HepG2 (cell line): ENCODE results near the gene UPF3A. TPM values are rescaled to one million over a fixed set of nuclear protein-coding genes. Genes with fewer than 3 reads are reported as not detected.
A peak's percentile ranks its signal among the peaks of the same experiment; 100 is the strongest.

Experiments
- FUBP1 ChIP-seq: sonication (generic); formaldehyde crosslinking; IDR thresholded peaks from 2 replicates; pipeline ENCODE4 v1.5.1; 2020; ENCODE audit warnings: missing genetic modification reagents, mild to moderate bottlenecking, borderline replicate concordance
- HDAC6 ChIP-seq: fragments of 200-600 bp; sonication (generic); IDR thresholded peaks from 2 replicates; pipeline ENCODE4 v1.7.0; 2017; ENCODE audit warnings: mild to moderate bottlenecking, antibody characterized with exemption, low read length, low read depth
- HOXA3 ChIP-seq: sonication (generic); formaldehyde crosslinking; IDR thresholded peaks from 2 replicates; pipeline ENCODE4 v1.5.0; 2020; ENCODE audit warnings: missing genetic modification reagents
- MTA3 ChIP-seq: sonication (generic); formaldehyde crosslinking; IDR thresholded peaks from 2 replicates; pipeline ENCODE4 v1.4.0; 2020; ENCODE audit warnings: missing genetic modification reagents
- PHF20 ChIP-seq: sonication (generic); formaldehyde crosslinking; IDR thresholded peaks from 2 replicates; pipeline ENCODE4 v1.5.0; 2020; ENCODE audit warnings: mild to moderate bottlenecking, missing genetic modification reagents
- PLSCR1 ChIP-seq: sonication (generic); formaldehyde crosslinking; IDR thresholded peaks from 2 replicates; pipeline ENCODE4 v1.5.0; 2020; ENCODE audit warnings: missing genetic modification reagents, mild to moderate bottlenecking, borderline replicate concordance
- RFX5 ChIP-seq: IDR thresholded peaks from 2 replicates; pipeline ENCODE4 v1.6.1; 2011; ENCODE audit warnings: low read depth, low read length, improper control_type of control experiment
- SALL1 ChIP-seq: sonication (generic); formaldehyde crosslinking; IDR thresholded peaks from 2 replicates; pipeline ENCODE4 v1.8.0; 2022; ENCODE audit warnings: mild to moderate bottlenecking, missing genetic modification reagents
- TCF12 ChIP-seq, 2 experiments: fragments of 450-650 bp in 1 of 2; sonication (generic) in 1 of 2; formaldehyde crosslinking in 1 of 2; IDR thresholded peaks; 2 replicates each; pipeline versions ENCODE4 v1.6.1 to v1.8.0; 2017 to 2022; ENCODE audit warnings: antibody characterized with exemption in 1 of 2, mild to moderate bottlenecking in 1 of 2, missing genetic modification reagents in 1 of 2, moderate library complexity in 1 of 2
- THYN1 ChIP-seq: sonication (generic); formaldehyde crosslinking; IDR thresholded peaks from 2 replicates; pipeline ENCODE4 v1.8.1; 2023; ENCODE audit warnings: low read depth, mild to moderate bottlenecking, moderate library complexity, missing genetic modification reagents, borderline replicate concordance
- ZNF264 ChIP-seq: sonication (generic); formaldehyde crosslinking; IDR thresholded peaks from 2 replicates; pipeline ENCODE4 v1.4.0; 2020; ENCODE audit warnings: missing genetic modification reagents
- ZNF792 ChIP-seq: IDR thresholded peaks from 2 replicates; pipeline ENCODE4 v1.6.1; 2016
- polyA plus RNA-seq, 8 experiments: library from polyadenylated mRNA; depleted of rRNA in 3 of 8; stranded (reverse) in 7 of 8; unstranded in 1 of 8; fragments of >200 nt; fragmentation: Illumina TruSeq in 4 of 8; extraction: Trizol in 4 of 8; gene quantifications; 2 replicates each; pipeline versions ENCODE4 v1.2.1 to v1.2.3, GENCODE V29; 2011 to 2016; ENCODE audit warnings: low read depth in 4 of 8, missing spikeins in 1 of 8, mixed read lengths in 1 of 8; ENCODE audit not compliant: insufficient read depth in 1 of 8
- total RNA-seq, 5 experiments: library from RNA; depleted of rRNA; stranded (reverse); fragments of >200 nt; fragmentation: Illumina TruSeq; extraction: Trizol; gene quantifications; 2 replicates each; pipeline ENCODE4 v1.2.3, GENCODE V29; 2016; ENCODE audit warnings: low read depth in 1 of 5
- TF ChIP-seq, protein P1 (sequence below): sonication (generic); formaldehyde crosslinking; conservative IDR thresholded peaks from 2 replicates; pipeline ENCODE4 v1.8.0; 2022; ENCODE audit warnings: low read depth, missing genetic modification reagents
- TF ChIP-seq, protein P2 (sequence below): sonication (generic); formaldehyde crosslinking; IDR thresholded peaks from 2 replicates; pipeline ENCODE4 v1.8.1; 2023; ENCODE audit warnings: mild to moderate bottlenecking, moderate library complexity, missing genetic modification reagents
- TF ChIP-seq, protein P3 (sequence below): sonication (generic); formaldehyde crosslinking; conservative IDR thresholded peaks from 2 replicates; pipeline ENCODE4 v1.8.0; 2022; ENCODE audit warnings: mild to moderate bottlenecking, moderate library complexity, missing genetic modification reagents
- TF ChIP-seq, protein P4 (sequence below): sonication (generic); formaldehyde crosslinking; IDR thresholded peaks from 2 replicates; pipeline ENCODE4 v1.8.0; 2022; ENCODE audit warnings: low read depth, missing genetic modification reagents
- TF ChIP-seq, protein P5 (sequence below): IDR thresholded peaks from 2 replicates; pipeline ENCODE4 v1.6.1; 2016; ENCODE audit warnings: low read depth, control low read depth
- TF ChIP-seq, protein P6 (sequence below): IDR thresholded peaks from 2 replicates; pipeline ENCODE4 v1.6.1; 2012; ENCODE audit warnings: inconsistent platforms

Gene UPF3A
- total and polyA plus RNA-seq, 2 of the 13 experiments (the other 11 are each of a cell fraction or from before 2014, with no cell fraction given) = 60.2 to 63.8 TPM

DNA sequence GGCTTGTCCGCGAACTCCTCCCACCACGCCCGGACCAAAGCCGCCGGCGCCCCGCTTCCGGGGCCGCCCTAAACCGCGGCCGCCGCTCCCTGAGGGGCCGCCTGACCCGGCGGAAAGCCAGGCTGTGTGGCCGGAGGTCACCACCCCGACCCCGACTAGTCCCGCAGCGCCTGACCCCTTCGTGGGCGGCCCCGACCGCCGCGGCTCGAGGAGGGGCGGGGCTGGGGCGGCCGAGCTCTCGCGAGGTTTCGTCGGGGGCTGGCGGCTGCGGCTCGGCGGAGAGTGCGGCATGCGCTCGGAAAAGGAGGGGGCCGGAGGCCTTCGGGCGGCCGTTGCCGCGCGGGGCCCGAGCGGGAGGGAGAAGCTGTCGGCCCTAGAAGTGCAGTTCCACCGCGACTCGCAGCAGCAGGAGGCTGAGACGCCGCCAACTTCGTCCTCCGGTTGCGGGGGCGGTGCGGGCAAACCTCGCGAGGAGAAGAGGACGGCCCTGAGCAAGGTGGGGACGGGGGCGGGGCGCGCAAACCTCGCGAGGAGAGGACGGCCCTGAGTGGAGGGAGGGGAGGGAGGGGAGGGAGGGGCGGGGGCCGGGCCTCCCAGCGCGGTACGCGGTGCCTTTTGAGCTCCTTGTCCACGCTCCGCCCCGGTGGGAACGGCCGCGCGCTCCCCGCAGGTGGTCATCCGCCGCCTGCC, at the start of gene UPF3A (continued):
- TF ChIP-seq, protein P1, sequence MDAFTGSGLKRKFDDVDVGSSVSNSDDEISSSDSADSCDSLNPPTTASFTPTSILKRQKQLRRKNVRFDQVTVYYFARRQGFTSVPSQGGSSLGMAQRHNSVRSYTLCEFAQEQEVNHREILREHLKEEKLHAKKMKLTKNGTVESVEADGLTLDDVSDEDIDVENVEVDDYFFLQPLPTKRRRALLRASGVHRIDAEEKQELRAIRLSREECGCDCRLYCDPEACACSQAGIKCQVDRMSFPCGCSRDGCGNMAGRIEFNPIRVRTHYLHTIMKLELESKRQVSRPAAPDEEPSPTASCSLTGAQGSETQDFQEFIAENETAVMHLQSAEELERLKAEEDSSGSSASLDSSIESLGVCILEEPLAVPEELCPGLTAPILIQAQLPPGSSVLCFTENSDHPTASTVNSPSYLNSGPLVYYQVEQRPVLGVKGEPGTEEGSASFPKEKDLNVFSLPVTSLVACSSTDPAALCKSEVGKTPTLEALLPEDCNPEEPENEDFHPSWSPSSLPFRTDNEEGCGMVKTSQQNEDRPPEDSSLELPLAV (CRISPR knock-in tag) = no peak
- TF ChIP-seq, protein P2, sequence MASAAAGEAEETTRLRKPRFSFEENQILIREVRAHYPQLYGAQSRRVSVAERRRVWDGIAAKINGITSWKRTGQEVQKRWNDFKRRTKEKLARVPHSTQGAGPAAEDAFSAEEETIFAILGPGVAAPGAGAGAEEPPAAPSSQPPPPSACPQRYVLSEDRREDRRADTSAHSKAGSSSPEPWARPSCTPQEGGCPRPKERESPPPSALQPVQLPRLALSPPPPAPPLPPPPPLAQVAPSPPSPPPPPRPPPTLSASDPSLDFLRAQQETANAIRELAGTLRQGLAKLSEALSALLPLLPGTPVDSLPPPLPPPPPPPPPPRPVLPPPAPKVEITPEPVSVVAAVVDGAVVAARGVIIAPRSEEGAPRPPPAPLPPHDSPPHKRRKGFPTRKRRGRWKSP (CRISPR knock-in tag) = peak; percentile 73
- no peak for TF ChIP-seq THYN1 (CRISPR knock-in tag)
- no peak for TF ChIP-seq ZNF264 (CRISPR knock-in tag)
- TF ChIP-seq, protein P3, sequence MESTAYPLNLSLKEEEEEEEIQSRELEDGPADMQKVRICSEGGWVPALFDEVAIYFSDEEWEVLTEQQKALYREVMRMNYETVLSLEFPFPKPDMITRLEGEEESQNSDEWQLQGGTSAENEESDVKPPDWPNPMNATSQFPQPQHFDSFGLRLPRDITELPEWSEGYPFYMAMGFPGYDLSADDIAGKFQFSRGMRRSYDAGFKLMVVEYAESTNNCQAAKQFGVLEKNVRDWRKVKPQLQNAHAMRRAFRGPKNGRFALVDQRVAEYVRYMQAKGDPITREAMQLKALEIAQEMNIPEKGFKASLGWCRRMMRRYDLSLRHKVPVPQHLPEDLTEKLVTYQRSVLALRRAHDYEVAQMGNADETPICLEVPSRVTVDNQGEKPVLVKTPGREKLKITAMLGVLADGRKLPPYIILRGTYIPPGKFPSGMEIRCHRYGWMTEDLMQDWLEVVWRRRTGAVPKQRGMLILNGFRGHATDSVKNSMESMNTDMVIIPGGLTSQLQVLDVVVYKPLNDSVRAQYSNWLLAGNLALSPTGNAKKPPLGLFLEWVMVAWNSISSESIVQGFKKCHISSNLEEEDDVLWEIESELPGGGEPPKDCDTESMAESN (CRISPR knock-in tag) = peak; percentile 85
- TF ChIP-seq, protein P4, sequence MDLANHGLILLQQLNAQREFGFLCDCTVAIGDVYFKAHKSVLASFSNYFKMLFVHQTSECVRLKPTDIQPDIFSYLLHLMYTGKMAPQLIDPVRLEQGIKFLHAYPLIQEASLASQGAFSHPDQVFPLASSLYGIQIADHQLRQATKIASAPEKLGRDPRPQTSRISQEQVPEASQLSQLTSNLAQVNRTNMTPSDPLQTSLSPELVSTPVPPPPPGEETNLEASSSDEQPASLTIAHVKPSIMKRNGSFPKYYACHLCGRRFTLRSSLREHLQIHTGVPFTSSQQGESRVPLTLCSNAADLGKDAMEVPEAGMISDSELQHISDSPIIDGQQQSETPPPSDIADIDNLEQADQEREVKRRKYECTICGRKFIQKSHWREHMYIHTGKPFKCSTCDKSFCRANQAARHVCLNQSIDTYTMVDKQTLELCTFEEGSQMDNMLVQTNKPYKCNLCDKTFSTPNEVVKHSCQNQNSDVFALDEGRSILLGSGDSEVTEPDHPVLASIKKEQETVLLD (CRISPR knock-in tag) = peak; percentile 99
- TF ChIP-seq HDAC6 = no peak
- peak; percentile 68 for TF ChIP-seq ZNF792 (CRISPR knock-in tag)
- TF ChIP-seq MTA3 (CRISPR knock-in tag) = no peak
- TF ChIP-seq TCF12 (IDR thresholded peaks at IDR 0.05) = no peak
- TF ChIP-seq TCF12 (CRISPR knock-in tag; IDR thresholded peaks at IDR 0.05) = no peak
- TF ChIP-seq, protein P5, sequence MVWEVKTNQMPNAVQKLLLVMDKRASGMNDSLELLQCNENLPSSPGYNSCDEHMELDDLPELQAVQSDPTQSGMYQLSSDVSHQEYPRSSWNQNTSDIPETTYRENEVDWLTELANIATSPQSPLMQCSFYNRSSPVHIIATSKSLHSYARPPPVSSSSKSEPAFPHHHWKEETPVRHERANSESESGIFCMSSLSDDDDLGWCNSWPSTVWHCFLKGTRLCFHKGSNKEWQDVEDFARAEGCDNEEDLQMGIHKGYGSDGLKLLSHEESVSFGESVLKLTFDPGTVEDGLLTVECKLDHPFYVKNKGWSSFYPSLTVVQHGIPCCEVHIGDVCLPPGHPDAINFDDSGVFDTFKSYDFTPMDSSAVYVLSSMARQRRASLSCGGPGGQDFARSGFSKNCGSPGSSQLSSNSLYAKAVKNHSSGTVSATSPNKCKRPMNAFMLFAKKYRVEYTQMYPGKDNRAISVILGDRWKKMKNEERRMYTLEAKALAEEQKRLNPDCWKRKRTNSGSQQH (CRISPR knock-in tag) = no peak
- peak; percentile 77 for TF ChIP-seq HOXA3
- TF ChIP-seq, protein P6, sequence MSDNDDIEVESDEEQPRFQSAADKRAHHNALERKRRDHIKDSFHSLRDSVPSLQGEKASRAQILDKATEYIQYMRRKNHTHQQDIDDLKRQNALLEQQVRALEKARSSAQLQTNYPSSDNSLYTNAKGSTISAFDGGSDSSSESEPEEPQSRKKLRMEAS = no peak; the same call in 1 of the 2 replicates
- TF ChIP-seq FUBP1 (CRISPR knock-in tag) = no peak
- TF ChIP-seq PHF20 (CRISPR knock-in tag) = no peak; the same call in 1 of the 2 replicates
- TF ChIP-seq RFX5 = no peak
- peak; percentile 72 for TF ChIP-seq SALL1 (CRISPR knock-in tag)
- TF ChIP-seq PLSCR1 (CRISPR knock-in tag) = no peak
